ENCODE results near the gene FTCDNL1.

GRCh38 chr2:199848389-199849130, 2.4 kb downstream of the FTCDNL1 start:
- no peak for TF ChIP-seq EZH2 (IDR thresholded peaks at IDR 0.05; ENCODE audit: low read depth)
- TF ChIP-seq, protein P1, sequence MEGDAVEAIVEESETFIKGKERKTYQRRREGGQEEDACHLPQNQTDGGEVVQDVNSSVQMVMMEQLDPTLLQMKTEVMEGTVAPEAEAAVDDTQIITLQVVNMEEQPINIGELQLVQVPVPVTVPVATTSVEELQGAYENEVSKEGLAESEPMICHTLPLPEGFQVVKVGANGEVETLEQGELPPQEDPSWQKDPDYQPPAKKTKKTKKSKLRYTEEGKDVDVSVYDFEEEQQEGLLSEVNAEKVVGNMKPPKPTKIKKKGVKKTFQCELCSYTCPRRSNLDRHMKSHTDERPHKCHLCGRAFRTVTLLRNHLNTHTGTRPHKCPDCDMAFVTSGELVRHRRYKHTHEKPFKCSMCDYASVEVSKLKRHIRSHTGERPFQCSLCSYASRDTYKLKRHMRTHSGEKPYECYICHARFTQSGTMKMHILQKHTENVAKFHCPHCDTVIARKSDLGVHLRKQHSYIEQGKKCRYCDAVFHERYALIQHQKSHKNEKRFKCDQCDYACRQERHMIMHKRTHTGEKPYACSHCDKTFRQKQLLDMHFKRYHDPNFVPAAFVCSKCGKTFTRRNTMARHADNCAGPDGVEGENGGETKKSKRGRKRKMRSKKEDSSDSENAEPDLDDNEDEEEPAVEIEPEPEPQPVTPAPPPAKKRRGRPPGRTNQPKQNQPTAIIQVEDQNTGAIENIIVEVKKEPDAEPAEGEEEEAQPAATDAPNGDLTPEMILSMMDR (conservative IDR thresholded peaks at IDR 0.05), result no peak

All from PC-9 (cell line).